Peyer's patch (tissue), 4 donors: ENCODE results near the gene SBF1.

Experiments used
- POLR2A ChIP-seq, 2 donors: fragments of 450-650 bp; IDR thresholded peaks; one replicate each; pipeline ENCODE4 v1.5.1; 2017; ENCODE audit warnings: antibody characterized with exemption in 2 of 2, mild to moderate bottlenecking in 2 of 2, moderate library complexity in 2 of 2
- TF ChIP-seq, protein P1 (sequence below), 6 experiments: fragments of 450-650 bp in 4 of 6; fragments of 200-600 bp in 2 of 6; sonication (generic) in 1 of 6; IDR thresholded peaks; one replicate each; pipeline ENCODE4 v1.5.1; 2017 to 2019; ENCODE audit warnings: antibody characterized with exemption in 6 of 6, mild to moderate bottlenecking in 3 of 6, moderate library complexity in 1 of 6

GRCh38 chr22:50487290-50488005 is 12.6 kb upstream of the SBF1 start:
- no peak for TF ChIP-seq POLR2A (IDR thresholded peaks at IDR 0.05)
- TF ChIP-seq, protein P1, sequence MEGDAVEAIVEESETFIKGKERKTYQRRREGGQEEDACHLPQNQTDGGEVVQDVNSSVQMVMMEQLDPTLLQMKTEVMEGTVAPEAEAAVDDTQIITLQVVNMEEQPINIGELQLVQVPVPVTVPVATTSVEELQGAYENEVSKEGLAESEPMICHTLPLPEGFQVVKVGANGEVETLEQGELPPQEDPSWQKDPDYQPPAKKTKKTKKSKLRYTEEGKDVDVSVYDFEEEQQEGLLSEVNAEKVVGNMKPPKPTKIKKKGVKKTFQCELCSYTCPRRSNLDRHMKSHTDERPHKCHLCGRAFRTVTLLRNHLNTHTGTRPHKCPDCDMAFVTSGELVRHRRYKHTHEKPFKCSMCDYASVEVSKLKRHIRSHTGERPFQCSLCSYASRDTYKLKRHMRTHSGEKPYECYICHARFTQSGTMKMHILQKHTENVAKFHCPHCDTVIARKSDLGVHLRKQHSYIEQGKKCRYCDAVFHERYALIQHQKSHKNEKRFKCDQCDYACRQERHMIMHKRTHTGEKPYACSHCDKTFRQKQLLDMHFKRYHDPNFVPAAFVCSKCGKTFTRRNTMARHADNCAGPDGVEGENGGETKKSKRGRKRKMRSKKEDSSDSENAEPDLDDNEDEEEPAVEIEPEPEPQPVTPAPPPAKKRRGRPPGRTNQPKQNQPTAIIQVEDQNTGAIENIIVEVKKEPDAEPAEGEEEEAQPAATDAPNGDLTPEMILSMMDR (IDR thresholded peaks at IDR 0.05) = no peak
